CD4-positive, alpha-beta memory T cell (primary cell): ENCODE measurements around the gene PI4KB. TPM values are rescaled to one million over a fixed set of nuclear protein-coding genes. Genes with fewer than 3 reads are reported as not detected.

Source experiments
- CTCF ChIA-PET: fragments of 350-600 bp; sonication (Branson Sonifier 250); formaldehyde crosslinking; loops from one replicate; lab custom pipeline; 2021; ENCODE audit warnings: inconsistent platforms; ENCODE audit not compliant: partially characterized antibody; lab: Charles Lee
- POLR2A ChIA-PET: fragments of 350-600 bp; sonication (Branson Sonifier 250); formaldehyde crosslinking; loops from one replicate; lab custom pipeline; 2021; ENCODE audit not compliant: partially characterized antibody; lab: Charles Lee
- DNase-seq, 5 donors: peaks; one replicate each; pipeline versions ENCODE4 v3.0.0 to v3.0.0-alpha.2; 2020 to 2022; ENCODE audit warnings: mixed read lengths in 1 of 5
- H3K27ac ChIP-seq: one replicate; pipeline ENCODE4 v1.7.0; 2013; ENCODE audit warnings: low read depth, low read length
- H3K27me3 ChIP-seq: 2 replicates; pipeline ENCODE4 v1.7.0; 2013; ENCODE audit warnings: mild to moderate bottlenecking, low read length, moderate library complexity; ENCODE audit not compliant: insufficient read depth
- H3K36me3 ChIP-seq: 2 replicates; pipeline ENCODE4 v1.7.0; 2013; ENCODE audit warnings: mild to moderate bottlenecking, low read length, moderate library complexity; ENCODE audit not compliant: insufficient read depth
- H3K4me1 ChIP-seq: 2 replicates; pipeline ENCODE4 v1.7.0; 2013; ENCODE audit warnings: mild to moderate bottlenecking, low read length, moderate library complexity; ENCODE audit not compliant: insufficient read depth
- H3K4me3 ChIP-seq, 2 donors: one replicate each; pipeline ENCODE4 v1.7.0; 2013; ENCODE audit warnings: low read length in 2 of 2, mild to moderate bottlenecking in 1 of 2
- H3K9me3 ChIP-seq, 2 donors: one replicate each; pipeline ENCODE4 v1.7.0; 2013; ENCODE audit warnings: low read length in 2 of 2, control low read depth in 1 of 2; ENCODE audit not compliant: control insufficient read depth in 1 of 2
- H3K27ac Mint-ChIP-seq, 7 donors: one replicate each; pipeline ENCODE4 v1.8.0; 2020 to 2021; ENCODE audit warnings: mixed read lengths in 7 of 7, mild to moderate bottlenecking in 6 of 7, inconsistent platforms in 3 of 7, moderate library complexity in 3 of 7
- H3K27me3 Mint-ChIP-seq, 2 donors: one replicate each; pipeline ENCODE4 v1.8.0; 2020 to 2021; ENCODE audit warnings: mixed read lengths in 2 of 2
- H3K36me3 Mint-ChIP-seq, 2 donors: one replicate each; pipeline ENCODE4 v1.8.0; 2020 to 2021; ENCODE audit warnings: mixed read lengths in 2 of 2, inconsistent platforms in 1 of 2, mild to moderate bottlenecking in 1 of 2
- H3K4me1 Mint-ChIP-seq, 4 donors: one replicate each; pipeline ENCODE4 v1.8.0; 2020 to 2021; ENCODE audit warnings: mixed read lengths in 4 of 4, mild to moderate bottlenecking in 1 of 4
- H3K4me3 Mint-ChIP-seq, 8 donors: one replicate each; pipeline ENCODE4 v1.8.0; 2020 to 2021; ENCODE audit warnings: mixed read lengths in 8 of 8, mild to moderate bottlenecking in 7 of 8, moderate library complexity in 6 of 8, inconsistent platforms in 3 of 8
- H3K9me3 Mint-ChIP-seq, 8 donors: one replicate each; pipeline ENCODE4 v1.8.0; 2020 to 2021; ENCODE audit warnings: mixed read lengths in 8 of 8, mild to moderate bottlenecking in 5 of 8, inconsistent platforms in 3 of 8, moderate library complexity in 1 of 8
- intact Hi-C: fragments of 100-400 bp; cut with micrococcal nuclease; formaldehyde crosslinking; loops from one replicate; pipeline ENCODE4 v1.15.1; 2023
- polyA plus RNA-seq, 2 donors: library from polyadenylated mRNA; unstranded; fragments of 300-500 nt; fragmentation: Illumina TruSeq; gene quantifications; one replicate each; pipeline ENCODE4 v1.2.3, GENCODE V29; 2021
- total RNA-seq, 2 experiments: library from RNA; stranded (reverse); gene quantifications; one replicate each; pipeline ENCODE4 v1.2.3, GENCODE V29; 2021

The PI4KB gene
- total and polyA plus RNA-seq, 4 experiments from 2014 or later = 56.6 to 97.4 (median 78.0) TPM

DNA sequence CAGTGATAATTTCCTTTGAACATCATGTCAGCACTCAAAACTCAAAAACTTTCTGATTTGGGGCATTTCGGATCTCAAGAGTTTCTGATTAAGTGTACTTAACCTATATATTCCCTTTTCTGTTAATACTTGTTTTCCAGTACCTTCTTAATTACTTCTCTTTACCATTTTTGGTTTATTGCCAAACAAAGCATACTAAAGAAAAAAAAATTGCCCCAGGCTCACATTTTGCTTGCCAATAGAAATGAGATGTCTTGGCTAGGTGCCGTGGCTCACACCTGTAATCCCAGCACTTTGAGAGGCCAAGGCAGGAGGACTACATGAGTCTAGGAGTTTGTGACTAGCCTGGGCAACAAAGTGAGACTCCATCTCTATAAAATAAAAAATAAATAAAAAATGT lies 67.9 kb downstream of the PI4KB start:
- no peak overlapping the region for H3K4me3 ChIP-seq
- no peak overlapping the region for H3K27ac ChIP-seq
- H3K4me3 Mint-ChIP-seq = no peak overlapping the region
- ChIA-PET POLR2A (no interaction called here), CTCF (interaction anchor here (0.8 to 1.4 kb wide), 3 partner anchors 22 to 42 kb away, joined by 3 to 4 read pairs (median 4); no protein-coding TSS in a partner anchor)
- DNase-seq = no peak
- no peaks in the 10 kb centered on the region for H3K27me3 Mint-ChIP-seq
- H3K27me3 ChIP-seq = no peaks in the 10 kb centered on the region
- peaks cover 22 to 40% (median 32%) of the 10 kb centered on the region in 4 donors for H3K4me1 Mint-ChIP-seq
- H3K36me3 Mint-ChIP-seq = peaks cover 9 to 24% of the 10 kb centered on the region in 2 donors
- intact Hi-C loops = no loop called here
- no peaks in the 10 kb centered on the region for H3K9me3 ChIP-seq
- peaks cover 21% of the 10 kb centered on the region for H3K4me1 ChIP-seq
- peak overlapping the region in 1 of 7 donors; percentile 24 for H3K27ac Mint-ChIP-seq
- H3K36me3 ChIP-seq = peaks cover 13% of the 10 kb centered on the region
- H3K9me3 Mint-ChIP-seq = peaks cover 0 to 2% (median 0%) of the 10 kb centered on the region in 8 donors

DNA sequence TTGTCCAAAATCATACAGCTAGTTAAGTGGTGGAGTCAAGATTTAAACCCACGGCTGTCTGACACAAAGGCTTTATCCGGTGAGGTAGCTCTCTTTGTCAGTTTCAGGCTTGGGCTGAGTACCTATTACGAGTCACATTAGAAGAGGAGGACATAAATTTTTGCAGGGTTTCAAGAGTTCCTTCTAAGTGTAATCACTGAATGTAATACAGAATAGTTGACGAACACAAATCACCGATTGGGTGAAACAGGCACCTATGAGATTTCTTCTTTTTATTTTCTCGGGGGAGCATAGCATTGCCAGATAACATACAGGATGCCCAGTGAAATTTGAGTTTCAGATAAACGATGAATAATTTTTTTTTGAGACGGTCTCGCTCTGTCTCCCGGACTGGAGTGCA lies 71.8 kb downstream of the PI4KB start:
- ChIA-PET POLR2A (interaction anchor here (0.6 to 2.3 kb wide), 14 partner anchors 9 to 1368 kb away, joined by 3 to 25 read pairs (median 5); partner anchors contain the start of genes LYSMD1, PI4KB, RPRD2 and SCNM1), CTCF (interaction anchor here (1.1 to 2.3 kb wide), 5 partner anchors 9 to 156 kb away, joined by 4 to 10 read pairs (median 7); partner anchors contain the start of gene ZNF687)
- Histone ChIP-seq H3K4me1 (peaks cover 26% of the 10 kb centered on the region), H3K27ac (peak overlapping the region; percentile 65), H3K4me3 (peak overlapping the region; percentile 53 to 88), H3K27me3 (no peaks in the 10 kb centered on the region), H3K36me3 (no peaks in the 10 kb centered on the region), H3K9me3 (no peaks in the 10 kb centered on the region)
- Mint-ChIP-seq H3K9me3 (peaks cover 0 to 3% (median 0%) of the 10 kb centered on the region in 8 donors), H3K27ac (peak overlapping the region; percentile 89 to 97 (median 95)), H3K36me3 (peaks cover 0 to 11% of the 10 kb centered on the region in 2 donors), H3K4me1 (peaks cover 25 to 47% (median 36%) of the 10 kb centered on the region in 4 donors), H3K4me3 (peak overlapping the region; percentile 92 to 100 (median 96)), H3K27me3 (no peaks in the 10 kb centered on the region)
- intact Hi-C loops = loop anchor here (2.0 kb wide), 1 partner anchor 91 kb away; the partner anchor contains the start of gene RFX5
- DNase-seq = peak in 1 of 5 donors; percentile 3

DNA sequence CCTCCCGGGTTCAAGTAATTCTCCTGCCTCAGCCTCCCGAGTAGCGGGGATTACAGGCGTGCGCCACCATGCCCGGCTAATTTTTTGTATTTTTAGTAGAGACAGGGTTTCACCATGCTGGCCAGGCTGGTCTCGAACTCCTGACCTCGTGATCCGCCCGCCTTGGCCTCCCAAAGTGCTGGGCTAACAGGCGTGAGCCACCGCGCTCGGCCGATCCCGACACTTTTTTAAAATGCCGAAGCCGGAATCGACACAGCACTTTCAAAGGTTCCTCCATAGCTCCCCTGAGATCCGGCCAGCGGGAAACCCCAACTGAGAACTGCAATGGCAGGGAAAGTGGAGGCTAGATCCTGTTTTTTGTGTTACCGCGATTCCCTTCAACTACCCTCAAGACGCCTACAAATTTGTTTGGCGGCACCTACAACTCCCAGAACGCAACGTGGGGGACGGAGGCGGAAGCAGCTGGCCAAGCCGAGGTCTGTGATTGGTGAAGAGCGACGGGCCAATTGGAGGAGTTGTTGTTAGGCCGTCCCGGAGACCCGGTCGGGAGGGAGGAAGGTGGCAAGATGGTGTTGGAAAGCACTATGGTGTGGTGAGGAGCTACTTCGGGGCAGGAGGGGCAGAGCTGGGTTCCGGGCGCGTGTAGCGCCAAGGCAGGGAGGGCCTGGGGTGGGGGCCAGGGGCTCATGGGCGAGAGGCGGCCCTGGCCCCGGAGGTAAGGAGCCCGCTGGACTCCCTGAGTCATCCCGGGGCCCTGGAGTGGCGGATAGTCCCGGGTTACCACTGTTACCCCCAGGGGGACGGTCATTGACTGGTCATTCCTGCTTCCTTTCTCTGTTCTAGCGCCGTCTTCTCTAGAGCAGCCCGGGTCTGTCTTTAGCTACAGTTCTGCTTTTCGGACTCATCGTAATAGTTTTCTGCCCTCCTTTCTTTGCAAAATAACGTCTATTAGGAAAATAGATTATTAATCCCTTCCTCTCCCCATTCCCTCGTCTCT lies 72.7 kb downstream of the PI4KB start, which contains the start of gene PSMD4:
Gene PSMD4, plus strand, starts transcription at position 518 of the 997 bp plus-strand sequence. Its CDS starts 49 bp downstream, at position 567.
- Mint-ChIP-seq H3K9me3 (peaks cover 0 to 3% (median 0%) of the 10 kb centered on the region in 8 donors), H3K4me3 (peak within 1 kb of the TSS; percentile 92 to 100 (median 96)), H3K4me1 (peaks cover 25 to 47% (median 34%) of the 10 kb centered on the region in 4 donors), H3K27me3 (no peaks in the 10 kb centered on the region), H3K27ac (peak within 1 kb of the TSS; percentile 95 to 99 (median 97)), H3K36me3 (peaks cover 2 to 12% of the 10 kb centered on the region in 2 donors)
- intact Hi-C loops = loop anchor here (1.0 to 5.0 kb wide), 4 partner anchors 27 to 97 kb away; partner anchors contain the start of genes RFX5, SCNM1 and TNFAIP8L2
- H3K4me3 ChIP-seq = peak within 1 kb of the TSS; percentile 53 to 88
- H3K36me3 ChIP-seq = no peaks in the 10 kb centered on the region
- no peaks in the 10 kb centered on the region for H3K27me3 ChIP-seq
- H3K4me1 ChIP-seq = peaks cover 26% of the 10 kb centered on the region
- ChIA-PET POLR2A (interaction anchor here (0.5 to 2.3 kb wide), 19 partner anchors 8 to 1367 kb away, joined by 3 to 25 read pairs (median 5); partner anchors contain the start of genes LYSMD1, PI4KB, PSMB4 and RPRD2), CTCF (interaction anchor here (0.5 to 2.3 kb wide), 9 partner anchors 10 to 155 kb away, joined by 3 to 10 read pairs (median 4); partner anchors contain the start of gene ZNF687)
- DNase-seq = peak; percentile 93 to 96 (median 94)
- H3K27ac ChIP-seq = peak within 1 kb of the TSS; percentile 65
- H3K9me3 ChIP-seq = no peaks in the 10 kb centered on the region

DNA sequence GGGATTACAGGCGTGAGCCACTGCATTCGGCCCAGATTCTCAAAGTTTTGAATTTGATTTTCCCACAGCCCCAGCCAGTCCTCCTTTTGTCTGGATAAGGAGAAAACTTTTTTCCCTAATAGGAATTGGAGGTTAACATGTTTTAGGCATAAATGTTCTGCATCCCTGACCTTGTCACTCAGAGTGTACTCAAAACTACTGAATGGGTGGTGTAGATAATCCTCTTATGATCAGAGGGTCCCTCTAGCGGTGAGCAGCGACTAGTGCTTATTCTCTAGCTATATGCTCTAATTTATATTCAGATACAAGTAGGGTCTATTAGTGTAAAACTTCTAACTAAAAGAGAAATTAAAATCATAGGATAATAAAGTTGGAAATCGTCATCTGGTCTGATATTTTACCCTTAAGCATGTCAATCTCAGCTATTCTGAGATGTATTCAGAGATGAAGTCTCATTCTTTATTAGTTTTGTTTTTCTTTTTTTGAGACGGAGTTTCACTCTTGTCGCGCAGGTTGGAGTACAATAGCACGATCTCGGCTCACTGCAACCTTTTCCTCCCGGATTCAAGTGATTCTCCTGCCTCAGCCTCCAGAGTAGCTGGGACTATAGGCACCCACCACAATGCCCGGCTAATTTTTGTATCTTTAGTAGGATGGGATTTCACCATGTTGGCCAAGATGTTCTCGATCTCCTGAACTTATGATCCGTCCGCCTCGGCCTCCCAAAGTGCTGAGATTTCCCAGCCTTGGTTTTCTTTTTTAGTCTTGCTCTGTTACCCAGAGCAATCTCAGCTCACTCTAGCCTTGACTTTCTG lies 75.4 kb downstream of the PI4KB start:
- H3K4me1 Mint-ChIP-seq = peaks cover 17 to 28% (median 21%) of the 10 kb centered on the region in 4 donors
- H3K4me3 ChIP-seq = no peak overlapping the region
- peak overlapping the region in 3 of 7 donors; percentile 26 to 92 (median 66) for H3K27ac Mint-ChIP-seq
- H3K9me3 Mint-ChIP-seq = peaks cover 0 to 3% (median 0%) of the 10 kb centered on the region in 8 donors
- H3K27me3 ChIP-seq = no peaks in the 10 kb centered on the region
- H3K4me3 Mint-ChIP-seq = peak overlapping the region in 2 of 8 donors; percentile 21 to 62
- peak; percentile 60 to 77 (median 69) for DNase-seq
- H3K4me1 ChIP-seq = peaks cover 17% of the 10 kb centered on the region
- ChIA-PET CTCF (interaction anchor here (0.6 to 4.2 kb wide), 33 partner anchors 9 to 818 kb away, joined by 3 to 71 read pairs (median 4); partner anchors contain the start of genes PIP5K1A, TNFAIP8L2, VPS72 and ZNF687), POLR2A (interaction anchor here (0.6 to 2.7 kb wide), 10 partner anchors 30 to 152 kb away, joined by 3 to 15 read pairs (median 3); partner anchors contain the start of genes LYSMD1, PSMB4, SCNM1 and TNFAIP8L2)
- intact Hi-C loops = loop anchor here (1.0 to 5.0 kb wide), 4 partner anchors 56 to 228 kb away; partner anchors contain the start of gene TNFAIP8L2
- H3K36me3 ChIP-seq = peaks cover 17% of the 10 kb centered on the region
- H3K36me3 Mint-ChIP-seq = peaks cover 22 to 28% of the 10 kb centered on the region in 2 donors
- no peaks in the 10 kb centered on the region for H3K27me3 Mint-ChIP-seq
- H3K9me3 ChIP-seq = no peaks in the 10 kb centered on the region
- H3K27ac ChIP-seq = no peak overlapping the region

DNA sequence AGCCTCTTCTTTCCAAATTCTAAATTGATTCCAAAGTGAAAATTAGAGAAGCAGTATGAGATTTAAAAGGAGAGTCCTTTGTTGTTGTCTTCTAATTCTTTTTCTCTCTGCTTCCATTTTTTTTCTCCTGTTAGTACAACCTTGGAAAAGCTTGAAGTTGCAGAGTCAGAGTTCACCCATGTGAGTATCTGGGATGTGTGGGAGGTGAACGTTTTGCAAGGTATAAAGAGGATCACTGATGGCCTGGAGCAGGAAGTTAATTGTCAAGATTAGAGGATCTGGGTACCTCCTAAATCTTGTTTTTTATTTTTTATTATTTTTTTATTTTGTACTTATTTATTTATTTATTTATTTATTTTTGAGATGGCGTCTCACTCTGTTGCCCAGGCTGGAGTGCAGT lies 80.4 kb downstream of the PI4KB start:
- Mint-ChIP-seq H3K4me3 (no peak overlapping the region), H3K36me3 (peaks cover 59 to 62% of the 10 kb centered on the region in 2 donors), H3K9me3 (no peaks in the 10 kb centered on the region), H3K4me1 (peaks cover 0 to 4% (median 3%) of the 10 kb centered on the region in 4 donors), H3K27ac (peak overlapping the region in 1 of 7 donors; percentile 6), H3K27me3 (no peaks in the 10 kb centered on the region)
- ChIA-PET POLR2A (no interaction called here), CTCF (interaction anchor here (1.0 kb wide), 2 partner anchors 50 to 51 kb away, joined by 4 to 5 read pairs; no protein-coding TSS in a partner anchor)
- H3K4me1 ChIP-seq = no peaks in the 10 kb centered on the region
- no peak overlapping the region for H3K27ac ChIP-seq
- H3K36me3 ChIP-seq = peaks cover 50% of the 10 kb centered on the region
- DNase-seq = no peak
- intact Hi-C loops = no loop called here
- H3K27me3 ChIP-seq = no peaks in the 10 kb centered on the region
- H3K4me3 ChIP-seq = no peak overlapping the region
- no peaks in the 10 kb centered on the region for H3K9me3 ChIP-seq

DNA sequence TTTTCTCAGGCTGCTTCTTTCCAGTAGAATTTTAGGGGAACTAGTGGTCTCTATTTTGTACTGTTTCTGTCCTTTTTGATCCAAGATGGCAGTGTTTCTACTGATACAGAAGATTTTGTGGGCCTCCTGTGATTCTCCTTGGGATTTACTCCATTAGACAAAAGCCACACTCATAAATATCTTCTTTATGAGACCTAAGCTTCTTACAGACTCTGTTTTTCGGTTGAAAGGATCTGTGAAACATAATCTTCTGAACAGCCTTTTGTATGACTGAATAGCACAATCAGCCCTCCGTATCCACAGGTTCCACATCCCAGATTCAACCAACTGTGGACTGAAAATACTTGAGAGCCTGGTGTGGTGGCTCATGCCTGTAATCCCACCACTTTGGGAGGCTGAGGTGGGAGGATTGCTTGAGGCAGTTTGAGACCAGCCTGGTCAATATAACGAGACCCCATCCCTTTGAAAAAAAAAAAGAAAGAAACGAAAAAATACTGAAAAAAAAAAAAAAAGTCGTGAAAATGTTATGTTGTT lies 83.5 kb downstream of the PI4KB start:
- no peaks in the 10 kb centered on the region for H3K4me1 ChIP-seq
- H3K27me3 ChIP-seq = no peaks in the 10 kb centered on the region
- Mint-ChIP-seq H3K36me3 (peaks cover 60 to 68% of the 10 kb centered on the region in 2 donors), H3K9me3 (no peaks in the 10 kb centered on the region), H3K4me3 (no peak overlapping the region), H3K27ac (no peak overlapping the region), H3K27me3 (no peaks in the 10 kb centered on the region), H3K4me1 (no peaks in the 10 kb centered on the region)
- H3K36me3 ChIP-seq = peaks cover 64% of the 10 kb centered on the region
- no peak overlapping the region for H3K27ac ChIP-seq
- no peaks in the 10 kb centered on the region for H3K9me3 ChIP-seq
- ChIA-PET CTCF (no interaction called here), POLR2A (no interaction called here)
- intact Hi-C loops = no loop called here
- DNase-seq = no peak
- no peak overlapping the region for H3K4me3 ChIP-seq
